ENCODE results near the gene ABCD1. TPM values are rescaled to one million over a fixed set of nuclear protein-coding genes. Genes with fewer than 3 reads are reported as not detected.
A peak's percentile ranks its signal among the peaks of the same experiment; 100 is the strongest.
"Not testable (repeated sequence)": the region's sequence is repeated elsewhere in the genome, so short reads cannot be mapped to it uniquely, and the experiment has no call there.

ABCD1 gene
- total and polyA plus RNA-seq, 8 donors: 5.8 to 13.2 (median 9.8) TPM

DNA sequence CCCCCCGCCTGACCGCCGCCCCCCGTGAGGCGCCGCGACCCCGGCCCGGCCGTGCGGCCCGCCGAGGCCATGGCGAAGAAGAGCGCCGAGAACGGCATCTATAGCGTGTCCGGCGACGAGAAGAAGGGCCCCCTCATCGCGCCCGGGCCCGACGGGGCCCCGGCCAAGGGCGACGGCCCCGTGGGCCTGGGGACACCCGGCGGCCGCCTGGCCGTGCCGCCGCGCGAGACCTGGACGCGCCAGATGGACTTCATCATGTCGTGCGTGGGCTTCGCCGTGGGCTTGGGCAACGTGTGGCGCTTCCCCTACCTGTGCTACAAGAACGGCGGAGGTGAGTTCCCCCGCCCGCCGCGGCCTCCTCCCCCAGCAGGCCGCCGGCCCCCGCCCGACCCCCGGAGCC, 36.1 kb upstream of the ABCD1 start:
- FAIRE-seq (no peak), ATAC-seq (no peak), DNase-seq (peak in 2 of 6 donors; percentile 39 to 69)
- 0 to 21% methylated on average over 21 to 52 of the region's 57 CpGs for WGBS, 2 donors
- TF ChIP-seq CTCF (IDR thresholded peaks at IDR 0.05): no peak
- Histone ChIP-seq H3K9me3 (no peaks in the 10 kb centered on the region), H3K27me3 (no peaks in the 10 kb centered on the region), H3K4me3 (peak overlapping the region in 3 of 4 donors; percentile 10 to 37 (median 34)), H3K36me3 (no peaks in the 10 kb centered on the region), H3K4me1 (no peaks in the 10 kb centered on the region), H3K27ac (no peak overlapping the region)
- intact Hi-C loops (cut with DNase I): no loop called here

- Histone ChIP-seq H3K4me1 (no peaks in the 10 kb centered on the region), H3K27me3 (no peaks in the 10 kb centered on the region), H3K36me3 (no peaks in the 10 kb centered on the region), H3K27ac (no peak overlapping the region), H3K9me3 (no peaks in the 10 kb centered on the region), H3K4me3 (peak overlapping the region in 3 of 4 donors; percentile 10 to 37 (median 34))
- ATAC-seq: peak; percentile 16 to 73 (median 64)
- TF ChIP-seq CTCF (IDR thresholded peaks at IDR 0.05): no peak
- intact Hi-C loops (cut with DNase I): no loop called here
- whole genome bisulfite sequencing, 2 donors: 26 to 43% methylated on average over 46 to 51 of the region's 53 CpGs
- DNase-seq: peak in 4 of 6 donors; percentile 45 to 83 (median 62)
- no peak for FAIRE-seq
These were observed 35.6 kb upstream of the ABCD1 start for GRCh38 chrX:153688911-153689590.

DNA sequence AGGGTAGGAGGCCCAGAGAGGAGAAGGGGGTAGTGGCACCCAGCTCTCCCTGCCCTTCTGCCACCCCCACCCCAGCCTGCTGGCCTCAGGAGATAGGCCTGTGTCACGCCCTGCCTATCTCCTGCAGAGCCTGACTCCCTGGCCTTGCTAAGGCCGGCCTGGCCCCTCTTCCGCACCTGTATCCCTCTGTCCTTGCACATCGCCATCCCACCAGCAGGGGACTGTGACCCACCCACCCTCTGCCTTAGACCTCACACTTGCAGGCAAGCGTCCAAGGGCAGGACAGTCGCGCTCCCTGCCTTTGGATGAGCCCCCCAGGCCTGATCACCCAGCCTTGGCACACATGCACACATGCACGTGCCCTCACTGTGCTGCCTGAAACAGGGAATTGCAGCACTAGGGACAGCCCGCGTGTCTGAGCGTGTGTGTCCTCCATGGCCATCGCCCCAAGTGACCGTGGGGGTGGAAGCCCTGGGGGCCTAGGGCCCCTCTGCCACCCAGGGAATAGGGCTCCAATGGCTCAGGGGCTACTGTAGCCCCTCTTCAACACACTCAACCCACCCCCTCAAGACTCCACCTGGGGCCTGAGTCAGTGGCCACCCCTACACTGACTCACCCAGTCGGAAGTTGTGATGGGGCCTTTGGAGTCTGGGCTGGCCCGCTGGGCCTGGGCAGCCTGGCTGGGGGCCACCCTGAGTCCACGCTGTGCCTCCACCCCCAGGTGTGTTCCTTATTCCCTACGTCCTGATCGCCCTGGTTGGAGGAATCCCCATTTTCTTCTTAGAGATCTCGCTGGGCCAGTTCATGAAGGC, 34.8 kb upstream of the ABCD1 start:
- no peak for FAIRE-seq
- Histone ChIP-seq H3K27me3 (no peaks in the 10 kb centered on the region), H3K36me3 (no peaks in the 10 kb centered on the region), H3K9me3 (no peaks in the 10 kb centered on the region), H3K27ac (no peak overlapping the region), H3K4me3 (peak overlapping the region in 1 of 4 donors; percentile 37), H3K4me1 (no peaks in the 10 kb centered on the region)
- TF ChIP-seq CTCF (IDR thresholded peaks at IDR 0.05): no peak
- intact Hi-C loops (cut with DNase I): no loop called here
- DNase-seq: peak in 3 of 6 donors; percentile 48 to 67 (median 57)
- no peak for ATAC-seq
- WGBS, 2 donors: 78 to 84% methylated on average over 19 of the region's 19 CpGs

DNA sequence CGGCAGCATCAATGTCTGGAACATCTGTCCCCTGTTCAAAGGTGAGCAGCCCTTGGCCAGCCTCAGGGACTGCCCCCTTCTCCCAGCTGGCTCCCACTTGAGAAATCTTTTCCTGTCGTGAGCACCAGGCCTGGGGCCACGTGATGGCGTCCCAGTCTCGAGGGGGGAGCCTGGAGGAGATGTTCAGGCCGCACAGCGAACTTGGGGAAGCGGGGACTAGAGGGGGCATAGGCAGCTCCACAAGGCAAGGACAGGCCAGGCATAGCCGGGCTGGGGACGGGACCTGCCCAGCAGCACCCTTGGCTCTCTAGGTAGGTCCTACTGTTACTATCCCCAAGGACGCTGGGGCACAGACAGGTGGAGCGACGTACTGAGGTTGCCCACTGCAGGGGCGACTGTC, 34.2 kb upstream of the ABCD1 start:
- TF ChIP-seq CTCF (IDR thresholded peaks at IDR 0.05): no peak
- peak in 2 of 6 donors; percentile 54 to 77 for DNase-seq
- no peak overlapping the region for H3K27ac ChIP-seq

GRCh38 chrX:153691032-153691827, 33.4 kb upstream of the ABCD1 start:
- FAIRE-seq; intact Hi-C loops (cut with DNase I); H3K9me3 ChIP-seq; H3K27ac ChIP-seq; H3K36me3 ChIP-seq; H3K4me3 ChIP-seq; H3K4me1 ChIP-seq; H3K27me3 ChIP-seq; ATAC-seq: not testable (repeated sequence)
- peak in 2 of 6 donors; percentile 60 to 78 for DNase-seq
- WGBS, 2 donors: 85 to 92% methylated on average over 18 to 21 of the region's 21 CpGs

More for the DNA sequence above, 34.2 kb upstream of the ABCD1 start:
- Histone ChIP-seq H3K27me3 (no peaks in the 10 kb centered on the region), H3K36me3 (no peaks in the 10 kb centered on the region), H3K4me1 (no peaks in the 10 kb centered on the region), H3K4me3 (no peak overlapping the region), H3K9me3 (no peaks in the 10 kb centered on the region)
- no peak for FAIRE-seq
- 81 to 86% methylated on average over 14 of the region's 14 CpGs for WGBS, 2 donors
- ATAC-seq: no peak
- intact Hi-C loops (cut with DNase I): no loop called here

All from pancreas (tissue), 10 donors.